Prostate gland (tissue), 2 donors: ENCODE measurements around the gene AOPEP. TPM values are rescaled to one million over a fixed set of nuclear protein-coding genes. Genes with fewer than 3 reads are reported as not detected.
A peak's percentile ranks its signal among the peaks of the same experiment; 100 is the strongest.

Experiments
- DNase-seq: peaks from one replicate; pipeline ENCODE4 v3.0.0-alpha.2; 2019; ENCODE audit warnings: low spot score
- H3K27ac ChIP-seq, 2 donors: fragments of 200-600 bp; sonication (generic); 2 replicates each; pipeline ENCODE4 v1.5.1; 2017 to 2019
- H3K27me3 ChIP-seq: fragments of 200-600 bp; sonication (generic); replicated peaks from 2 replicates; pipeline ENCODE4 v1.5.1; 2019; ENCODE audit not compliant: insufficient read depth
- H3K36me3 ChIP-seq, 2 donors: fragments of 200-600 bp; sonication (generic); 1 replicate in 1 of 2; 2 replicates in 1 of 2; pipeline versions ENCODE4 v1.5.1 to v1.8.1; 2017 to 2019
- H3K4me1 ChIP-seq: fragments of 200-600 bp; sonication (generic); replicated peaks from 2 replicates; pipeline ENCODE4 v1.5.1; 2019
- H3K4me3 ChIP-seq, 2 donors: fragments of 200-600 bp; sonication (generic); 2 replicates each; pipeline ENCODE4 v1.5.1; 2017 to 2019
- H3K9me3 ChIP-seq: fragments of 200-600 bp; sonication (generic); 2 replicates; pipeline ENCODE4 v1.5.1; 2017
- POLR2A ChIP-seq: fragments of 450-650 bp; IDR thresholded peaks from one replicate; pipeline ENCODE4 v1.6.1; 2016; ENCODE audit warnings: antibody characterized with exemption, mild to moderate bottlenecking
- POLR2AphosphoS5 ChIP-seq: sonication (generic); formaldehyde crosslinking; IDR thresholded peaks from one replicate; pipeline ENCODE4 v1.6.1; 2017; ENCODE audit warnings: antibody characterized with exemption
- WGBS: methylation state at CpG from one replicate; pipeline ENCODE4 v1.1.5; 2018; 5-methylcytosine and 5-hydroxymethylcytosine counted together
- intact Hi-C: fragments of 100-400 bp; cut with DNase I; formaldehyde crosslinking; loops from one replicate; pipeline ENCODE4 v1.14.2; 2022
- total RNA-seq, 2 donors: library from RNA; depleted of rRNA; stranded (reverse); fragments of >200 nt; gene quantifications; one replicate each; pipeline ENCODE4 v1.1.0, GENCODE V29; 2016
- TF ChIP-seq, protein P1 (sequence below), 4 experiments: fragments of 200-600 bp in 2 of 4; fragments of 450-650 bp in 2 of 4; sonication (generic) in 2 of 4; IDR thresholded peaks; 1 replicate in 3 of 4; 2 replicates in 1 of 4; pipeline ENCODE4 v1.5.1; 2016 to 2019; ENCODE audit warnings: antibody characterized with exemption in 4 of 4, mild to moderate bottlenecking in 2 of 4, moderate library complexity in 2 of 4

Gene AOPEP
- total RNA-seq, 2 donors from 2014 or later = 107 to 188 TPM

DNA sequence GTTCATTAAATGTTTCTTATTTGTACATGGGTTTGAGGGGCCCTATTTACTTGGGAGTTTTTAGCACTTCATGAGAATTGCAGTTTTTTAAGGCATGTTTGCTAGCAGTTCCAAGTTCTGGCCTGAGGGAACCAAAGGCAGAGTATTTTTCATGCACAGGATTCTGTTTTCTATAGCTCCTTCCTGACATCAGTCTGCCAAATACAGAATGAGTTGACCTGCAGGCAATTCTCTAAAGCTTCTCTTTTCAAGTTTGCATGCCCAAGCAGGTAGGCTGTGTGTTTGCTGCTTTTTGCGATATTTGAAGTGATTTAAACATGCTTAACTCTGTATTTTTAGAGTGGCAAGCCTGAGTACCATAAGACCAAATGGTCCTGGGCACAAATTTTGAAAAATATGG is 75.8 kb downstream of the AOPEP start:
- WGBS = 58% methylated on average over 1 of the region's 1 CpG
- Histone ChIP-seq H3K4me1 (no peaks in the 10 kb centered on the region), H3K4me3 (no peak overlapping the region), H3K9me3 (no peaks in the 10 kb centered on the region), H3K36me3 (no peaks in the 10 kb centered on the region), H3K27ac (no peak overlapping the region), H3K27me3 (no peaks in the 10 kb centered on the region)
- no peak for DNase-seq
- intact Hi-C loops = loop anchor here (5.0 kb wide), 1 partner anchor 120 kb away; no protein-coding TSS in a partner anchor
- TF ChIP-seq, protein P1, sequence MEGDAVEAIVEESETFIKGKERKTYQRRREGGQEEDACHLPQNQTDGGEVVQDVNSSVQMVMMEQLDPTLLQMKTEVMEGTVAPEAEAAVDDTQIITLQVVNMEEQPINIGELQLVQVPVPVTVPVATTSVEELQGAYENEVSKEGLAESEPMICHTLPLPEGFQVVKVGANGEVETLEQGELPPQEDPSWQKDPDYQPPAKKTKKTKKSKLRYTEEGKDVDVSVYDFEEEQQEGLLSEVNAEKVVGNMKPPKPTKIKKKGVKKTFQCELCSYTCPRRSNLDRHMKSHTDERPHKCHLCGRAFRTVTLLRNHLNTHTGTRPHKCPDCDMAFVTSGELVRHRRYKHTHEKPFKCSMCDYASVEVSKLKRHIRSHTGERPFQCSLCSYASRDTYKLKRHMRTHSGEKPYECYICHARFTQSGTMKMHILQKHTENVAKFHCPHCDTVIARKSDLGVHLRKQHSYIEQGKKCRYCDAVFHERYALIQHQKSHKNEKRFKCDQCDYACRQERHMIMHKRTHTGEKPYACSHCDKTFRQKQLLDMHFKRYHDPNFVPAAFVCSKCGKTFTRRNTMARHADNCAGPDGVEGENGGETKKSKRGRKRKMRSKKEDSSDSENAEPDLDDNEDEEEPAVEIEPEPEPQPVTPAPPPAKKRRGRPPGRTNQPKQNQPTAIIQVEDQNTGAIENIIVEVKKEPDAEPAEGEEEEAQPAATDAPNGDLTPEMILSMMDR (IDR thresholded peaks at IDR 0.05) = no peak
- TF ChIP-seq POLR2AphosphoS5 (no peak), POLR2A (no peak)

DNA sequence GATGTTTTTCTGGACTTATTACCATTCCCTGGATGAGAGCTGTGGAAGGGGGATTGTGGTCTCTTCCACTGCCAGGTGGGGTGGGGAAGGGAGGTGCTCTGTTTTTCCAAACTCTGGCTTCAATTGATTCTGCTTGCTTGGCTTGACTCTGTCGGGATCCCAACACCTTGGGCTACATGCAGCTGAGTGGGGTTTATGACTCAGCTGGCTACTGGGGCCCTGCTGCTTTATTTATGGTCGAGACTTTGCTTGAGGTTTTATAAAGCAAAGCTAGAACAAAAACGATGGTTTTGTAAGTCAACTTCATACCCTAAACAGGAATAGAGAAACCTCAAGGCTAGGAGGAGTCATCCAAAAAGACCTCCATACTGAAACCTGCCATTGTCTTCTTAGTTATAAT is 76.3 kb downstream of the AOPEP start:
- WGBS = 28% methylated on average over 3 of the region's 3 CpGs
- no peaks in the 10 kb centered on the region for H3K4me1 ChIP-seq
- intact Hi-C loops = loop anchor here (5.0 kb wide), 1 partner anchor 120 kb away; no protein-coding TSS in a partner anchor

DNA sequence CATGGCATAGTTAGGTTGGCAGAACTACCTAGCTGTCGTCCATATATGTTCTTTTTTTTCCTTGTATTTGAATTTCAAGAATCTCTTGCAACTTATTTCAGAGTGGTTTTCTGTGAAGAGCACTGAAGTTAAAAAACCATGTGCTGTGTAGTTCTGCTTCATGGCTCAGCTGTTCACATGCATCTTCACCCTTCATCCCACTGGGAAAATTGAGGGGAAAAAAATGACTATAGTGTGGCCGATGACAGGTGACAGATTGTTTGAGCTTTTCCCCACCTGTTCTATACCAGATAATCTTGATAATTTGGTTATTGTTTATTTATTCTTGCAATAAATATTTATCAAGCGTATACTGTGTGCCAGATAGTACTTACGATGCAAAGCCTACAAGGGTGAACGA is 77.8 kb downstream of the AOPEP start:
- Histone ChIP-seq H3K27me3 (no peaks in the 10 kb centered on the region), H3K9me3 (no peaks in the 10 kb centered on the region), H3K4me3 (no peak overlapping the region), H3K4me1 (no peaks in the 10 kb centered on the region), H3K27ac (peak overlapping the region in 1 of 2 donors; percentile 65), H3K36me3 (no peaks in the 10 kb centered on the region)
- intact Hi-C loops = loop anchor here (5.0 kb wide), 1 partner anchor 118 kb away; no protein-coding TSS in a partner anchor
- 85% methylated on average over 5 of the region's 5 CpGs for WGBS
- no peak for DNase-seq
- TF ChIP-seq, protein P1 (IDR thresholded peaks at IDR 0.05) = no peak
- no peak for TF ChIP-seq POLR2AphosphoS5
- TF ChIP-seq POLR2A = no peak

More for the DNA sequence above, 76.3 kb downstream of the AOPEP start:
- Histone ChIP-seq H3K27me3 (no peaks in the 10 kb centered on the region), H3K9me3 (no peaks in the 10 kb centered on the region), H3K36me3 (no peaks in the 10 kb centered on the region), H3K27ac (no peak overlapping the region), H3K4me3 (no peak overlapping the region)
- DNase-seq = no peak
- TF ChIP-seq POLR2A (no peak), POLR2AphosphoS5 (no peak)
- TF ChIP-seq, protein P1 (IDR thresholded peaks at IDR 0.05) = no peak

DNA sequence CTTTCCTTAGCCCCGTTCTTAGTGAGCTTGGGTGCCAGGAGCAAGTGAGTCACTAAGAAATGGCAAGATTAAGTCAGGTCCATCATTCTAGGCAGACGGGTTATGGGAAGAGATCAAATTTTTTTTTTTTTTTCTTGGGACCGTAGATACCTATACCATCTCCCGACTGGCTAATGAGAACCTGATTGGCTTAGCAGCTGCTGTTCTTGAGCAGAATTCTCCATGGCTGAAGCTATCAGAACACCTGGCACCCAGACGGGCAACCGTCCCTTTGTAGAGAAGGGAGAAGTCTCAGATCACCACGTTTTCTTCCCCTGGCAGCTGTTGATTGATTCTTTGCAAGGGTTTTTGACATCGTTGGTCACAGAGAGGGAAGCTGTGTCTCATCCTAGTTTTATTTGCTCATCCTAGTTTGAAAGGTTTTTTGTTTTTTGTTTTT is 78.6 kb downstream of the AOPEP start:
- intact Hi-C loops = loop anchor here (5.0 kb wide), 1 partner anchor 202 kb away; no protein-coding TSS in a partner anchor
- H3K4me1 ChIP-seq = no peaks in the 10 kb centered on the region

More for the DNA sequence above, 78.6 kb downstream of the AOPEP start:
- no peak for DNase-seq
- Histone ChIP-seq H3K27ac (peak overlapping the region; percentile 65), H3K9me3 (no peaks in the 10 kb centered on the region), H3K27me3 (no peaks in the 10 kb centered on the region), H3K36me3 (no peaks in the 10 kb centered on the region), H3K4me3 (no peak overlapping the region)
- WGBS = 47% methylated on average over 8 of the region's 8 CpGs
- TF ChIP-seq POLR2AphosphoS5 (no peak), POLR2A (no peak)
- TF ChIP-seq, protein P1 (IDR thresholded peaks at IDR 0.05) = no peak
